Raji (cell line): ENCODE data around the gene SMC2.

ENCODE experiments used
- POLR2A ChIP-seq: IDR thresholded peaks from 2 replicates; pipeline ENCODE4 v1.6.1; 2011; ENCODE audit warnings: low read depth, low read length, control low read depth; ENCODE audit not compliant: insufficient read depth

SMC2 gene

GRCh38 chr9:104173067-104173466, 79.0 kb downstream of the SMC2 start:
- no peak for TF ChIP-seq POLR2A

- no peak for TF ChIP-seq POLR2A
Observed at GRCh38 chr9:104177003-104177611, 83.0 kb downstream of the SMC2 start.

- no peak for TF ChIP-seq POLR2A
Observed at GRCh38 chr9:104177676-104178075, 83.6 kb downstream of the SMC2 start.
